Activated CD4-positive, alpha-beta T cell treated with anti-CD3 and anti-CD28 coated beads, Interleukin-2, amount 10 ng/mL, durations not matched to agents 24 days and 14 days (primary cell): ENCODE results near the gene CHPT1. TPM values are rescaled to one million over a fixed set of nuclear protein-coding genes. Genes with fewer than 3 reads are reported as not detected.
A peak's percentile ranks its signal among the peaks of the same experiment; 100 is the strongest.
"Not testable (repeated sequence)": the region's sequence is repeated elsewhere in the genome, so short reads cannot be mapped to it uniquely, and the experiment has no call there.

ENCODE experiments used
- DNase-seq: peaks from one replicate; pipeline ENCODE4 v3.0.0; 2022
- H3K27ac Mint-ChIP-seq: one replicate; pipeline ENCODE4 v1.8.0; 2022; ENCODE audit warnings: mild to moderate bottlenecking, mixed read lengths
- H3K27me3 Mint-ChIP-seq: one replicate; pipeline ENCODE4 v1.8.0; 2022; ENCODE audit warnings: mixed read lengths
- H3K36me3 Mint-ChIP-seq: one replicate; pipeline ENCODE4 v1.8.0; 2022; ENCODE audit warnings: low read depth, mild to moderate bottlenecking, mixed read lengths
- H3K4me1 Mint-ChIP-seq: one replicate; pipeline ENCODE4 v1.8.0; 2021; ENCODE audit warnings: mixed read lengths
- H3K4me3 Mint-ChIP-seq: one replicate; pipeline ENCODE4 v1.8.0; 2022; ENCODE audit warnings: mild to moderate bottlenecking, moderate library complexity, mixed read lengths
- H3K9me3 Mint-ChIP-seq: one replicate; pipeline ENCODE4 v1.8.0; 2021; ENCODE audit warnings: mixed read lengths
- intact Hi-C: fragments of 100-400 bp; cut with micrococcal nuclease; formaldehyde crosslinking; loops from one replicate; pipeline ENCODE4 v1.15.1; 2023
- total RNA-seq: library from RNA; stranded (reverse); gene quantifications from 2 replicates; pipeline ENCODE4 v1.2.3, GENCODE V29; 2022

The CHPT1 gene
- total RNA-seq, 1 donor from 2014 or later, result 13.9 TPM

DNA sequence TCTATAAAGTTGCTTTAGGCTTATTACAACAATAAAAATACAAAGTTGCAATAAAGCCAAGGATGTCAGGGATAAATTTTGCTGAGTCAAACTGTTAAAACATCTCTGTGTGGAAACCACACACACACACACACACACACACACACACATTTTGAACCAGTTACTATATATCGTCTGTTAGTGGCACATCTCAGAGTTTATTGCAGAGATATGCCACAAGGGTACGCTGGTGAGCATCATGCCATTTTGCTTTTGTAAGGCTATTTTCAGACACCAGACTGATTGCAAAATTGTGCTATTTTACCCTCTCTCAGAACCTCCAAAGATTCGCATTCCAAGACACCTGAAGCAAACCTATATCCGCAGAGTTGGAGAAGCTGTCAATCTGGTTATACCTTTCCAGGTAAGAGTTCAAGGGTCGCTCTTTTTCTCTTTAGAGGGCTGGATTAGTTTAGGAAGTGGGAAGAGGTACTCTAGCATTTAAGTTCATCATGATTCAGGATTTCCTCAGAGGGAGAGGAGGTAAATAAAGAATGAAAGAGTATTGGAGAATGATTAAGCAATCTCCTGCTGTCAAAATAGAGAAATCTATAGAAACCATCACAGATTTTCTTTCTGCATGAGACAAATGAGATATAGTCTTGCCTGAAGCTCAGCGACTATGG is 27.3 kb upstream of the CHPT1 start:
- no peaks in the 10 kb centered on the region for H3K9me3 Mint-ChIP-seq
- H3K4me3 Mint-ChIP-seq, result no peak overlapping the region
- intact Hi-C loops, result no loop called here
- peaks cover 11% of the 10 kb centered on the region for H3K27me3 Mint-ChIP-seq
- no peak overlapping the region for H3K27ac Mint-ChIP-seq
- no peaks in the 10 kb centered on the region for H3K36me3 Mint-ChIP-seq
- H3K4me1 Mint-ChIP-seq, result peaks cover 15% of the 10 kb centered on the region
- peak; percentile 73 for DNase-seq

- Mint-ChIP-seq H3K4me1 (peaks cover 15% of the 10 kb centered on the region), H3K36me3 (no peaks in the 10 kb centered on the region), H3K27me3 (peaks cover 5% of the 10 kb centered on the region), H3K9me3 (no peaks in the 10 kb centered on the region), H3K4me3 (peak overlapping the region; percentile 31), H3K27ac (peak overlapping the region; percentile 60)
- intact Hi-C loops, result no loop called here
- peak; percentile 71 for DNase-seq
These were observed 26.2 kb upstream of the CHPT1 start for GRCh38 chr12:101671157-101671791.

DNA sequence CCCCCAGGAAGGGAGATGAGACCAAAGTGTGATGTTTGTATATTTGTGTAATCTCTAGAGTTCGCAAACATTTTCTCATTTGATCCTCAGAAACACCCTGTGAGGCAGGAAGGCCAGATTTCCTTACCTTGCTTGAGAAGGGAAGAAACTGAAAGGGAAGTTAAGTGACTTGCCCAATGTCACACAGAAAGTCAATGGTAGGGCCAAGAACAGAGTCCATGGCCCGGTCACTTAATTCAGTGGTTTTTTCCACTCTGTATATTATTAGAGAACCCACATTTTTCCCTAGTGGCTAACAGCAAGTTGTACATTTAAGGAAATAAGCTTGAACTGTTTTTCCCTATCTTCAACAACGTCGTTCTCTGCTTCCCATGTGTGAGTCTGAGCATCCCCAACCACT is 25.6 kb upstream of the CHPT1 start:
- peaks cover 2% of the 10 kb centered on the region for H3K27me3 Mint-ChIP-seq
- H3K4me3 Mint-ChIP-seq, result peak overlapping the region; percentile 31
- H3K9me3 Mint-ChIP-seq, result no peaks in the 10 kb centered on the region
- intact Hi-C loops, result loop anchor here (2.0 kb wide), 1 partner anchor 25 kb away; the partner anchor contains the start of gene CHPT1
- H3K36me3 Mint-ChIP-seq, result no peaks in the 10 kb centered on the region
- no peak for DNase-seq
- peaks cover 15% of the 10 kb centered on the region for H3K4me1 Mint-ChIP-seq
- H3K27ac Mint-ChIP-seq, result no peak overlapping the region

- no peaks in the 10 kb centered on the region for H3K9me3 Mint-ChIP-seq
- no peak overlapping the region for H3K27ac Mint-ChIP-seq
- H3K27me3 Mint-ChIP-seq, result peaks cover 10% of the 10 kb centered on the region
- DNase-seq, result no peak
- no peaks in the 10 kb centered on the region for H3K36me3 Mint-ChIP-seq
- H3K4me1 Mint-ChIP-seq, result peaks cover 11% of the 10 kb centered on the region
- H3K4me3 Mint-ChIP-seq, result no peak overlapping the region
- intact Hi-C loops, result no loop called here
These were observed 21.9 kb upstream of the CHPT1 start for GRCh38 chr12:101675555-101675954.

GRCh38 chr12:101676497-101676896 is 20.9 kb upstream of the CHPT1 start:
- H3K27me3 Mint-ChIP-seq, H3K4me1 Mint-ChIP-seq, DNase-seq, H3K27ac Mint-ChIP-seq, H3K4me3 Mint-ChIP-seq, H3K9me3 Mint-ChIP-seq, H3K36me3 Mint-ChIP-seq, intact Hi-C loops: not testable (repeated sequence)

- H3K4me1 Mint-ChIP-seq, result no peaks in the 10 kb centered on the region
- intact Hi-C loops, result no loop called here
- no peak overlapping the region for H3K27ac Mint-ChIP-seq
- peaks cover 10% of the 10 kb centered on the region for H3K27me3 Mint-ChIP-seq
- no peak for DNase-seq
- H3K9me3 Mint-ChIP-seq, result no peaks in the 10 kb centered on the region
- no peaks in the 10 kb centered on the region for H3K36me3 Mint-ChIP-seq
- H3K4me3 Mint-ChIP-seq, result no peak overlapping the region
These were observed 19.4 kb upstream of the CHPT1 start for GRCh38 chr12:101678081-101678480.

GRCh38 chr12:101680240-101680639 is 17.2 kb upstream of the CHPT1 start:
- Mint-ChIP-seq H3K9me3 (no peaks in the 10 kb centered on the region), H3K4me1 (no peaks in the 10 kb centered on the region), H3K27me3 (peaks cover 20% of the 10 kb centered on the region), H3K36me3 (no peaks in the 10 kb centered on the region), H3K4me3 (no peak overlapping the region), H3K27ac (no peak overlapping the region)
- DNase-seq, result no peak
- intact Hi-C loops, result no loop called here

DNA sequence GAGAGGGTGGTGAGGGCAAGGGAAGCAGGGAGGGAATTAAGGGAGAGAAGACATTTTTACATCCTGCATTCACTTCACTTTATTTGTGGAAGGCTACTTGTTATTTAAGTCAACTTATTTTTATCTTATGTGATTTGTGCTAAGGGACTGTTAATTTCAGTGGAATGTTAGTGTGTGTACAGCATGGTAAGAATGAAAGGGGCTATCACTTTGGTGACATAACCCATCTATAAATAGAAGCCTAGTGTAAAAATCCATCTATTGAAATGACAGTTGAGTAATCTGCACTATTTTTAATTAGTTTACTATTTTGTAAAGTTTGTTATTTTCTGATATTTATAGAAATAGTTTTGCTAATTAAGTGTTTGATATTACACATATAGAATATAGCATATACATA is 16.8 kb upstream of the CHPT1 start:
- intact Hi-C loops, result no loop called here
- Mint-ChIP-seq H3K9me3 (no peaks in the 10 kb centered on the region), H3K4me1 (no peaks in the 10 kb centered on the region), H3K27me3 (peaks cover 22% of the 10 kb centered on the region), H3K27ac (no peak overlapping the region), H3K4me3 (no peak overlapping the region), H3K36me3 (no peaks in the 10 kb centered on the region)
- no peak for DNase-seq

DNA sequence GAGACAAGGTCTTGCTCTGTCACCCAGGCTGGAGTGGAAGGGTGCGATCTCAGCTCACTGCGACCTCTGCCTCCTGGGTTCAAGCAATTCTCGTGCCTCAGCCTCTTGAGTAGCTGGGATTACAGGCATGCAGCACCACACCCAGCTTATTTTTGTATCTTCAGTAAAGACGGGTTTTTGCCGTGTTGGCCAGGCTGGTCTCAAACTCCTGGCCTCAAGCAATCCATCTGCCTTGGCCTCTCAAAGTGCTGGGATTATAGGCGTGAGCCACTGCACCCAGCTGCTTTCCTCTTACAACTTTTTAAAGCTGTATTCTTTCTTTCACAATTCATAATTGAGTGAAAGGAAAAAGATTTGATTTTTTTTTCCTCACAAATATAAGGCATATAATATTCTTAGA is 15.8 kb upstream of the CHPT1 start:
- DNase-seq, H3K4me3 Mint-ChIP-seq, H3K27ac Mint-ChIP-seq, H3K4me1 Mint-ChIP-seq, H3K9me3 Mint-ChIP-seq, intact Hi-C loops, H3K36me3 Mint-ChIP-seq: not testable (repeated sequence)
- H3K27me3 Mint-ChIP-seq, result peaks cover 28% of the 10 kb centered on the region

- intact Hi-C loops, result no loop called here
- Mint-ChIP-seq H3K9me3 (no peaks in the 10 kb centered on the region), H3K4me1 (no peaks in the 10 kb centered on the region), H3K27me3 (peaks cover 24% of the 10 kb centered on the region), H3K27ac (no peak overlapping the region), H3K4me3 (no peak overlapping the region), H3K36me3 (no peaks in the 10 kb centered on the region)
- DNase-seq, result no peak
These were observed 12.3 kb upstream of the CHPT1 start for GRCh38 chr12:101685092-101685491.

- peaks cover 20% of the 10 kb centered on the region for H3K27me3 Mint-ChIP-seq
These were observed 11.3 kb upstream of the CHPT1 start for GRCh38 chr12:101686176-101686575.

DNA sequence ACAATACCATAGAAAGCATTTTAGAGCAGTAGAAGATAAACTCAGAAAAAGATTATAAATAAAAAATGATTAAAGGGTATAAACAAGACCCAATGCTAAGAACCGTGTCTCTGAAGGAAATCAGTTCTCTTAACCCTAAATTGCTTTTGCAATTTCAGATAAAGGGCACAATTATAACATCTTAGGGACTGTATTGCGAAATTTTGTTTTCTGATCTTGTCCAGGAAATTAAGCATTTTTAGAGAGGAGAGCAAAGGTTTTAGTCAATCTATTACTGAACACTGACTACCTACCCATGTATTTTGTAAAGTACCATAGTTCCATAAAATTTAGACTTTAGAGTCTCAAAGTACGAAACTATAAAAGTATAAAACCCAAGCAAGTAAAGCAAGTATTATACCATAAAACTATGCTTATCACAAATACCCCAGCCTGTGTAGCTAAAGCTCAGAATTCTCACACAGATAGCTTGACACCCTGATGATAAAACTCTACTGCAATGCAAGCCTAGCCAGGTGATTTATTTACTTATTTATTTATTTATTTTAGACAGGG is 6.8 kb upstream of the CHPT1 start:
- H3K4me1 Mint-ChIP-seq, result peaks cover 2% of the 10 kb centered on the region
- no peak overlapping the region for H3K4me3 Mint-ChIP-seq
- no peaks in the 10 kb centered on the region for H3K9me3 Mint-ChIP-seq
- H3K36me3 Mint-ChIP-seq, result no peaks in the 10 kb centered on the region
- no peak overlapping the region for H3K27ac Mint-ChIP-seq
- peaks cover 17% of the 10 kb centered on the region for H3K27me3 Mint-ChIP-seq
- no peak for DNase-seq
- intact Hi-C loops, result no loop called here

More at GRCh38 chr12:101686176-101686575, 11.3 kb upstream of the CHPT1 start:
- no peak for DNase-seq
- no peaks in the 10 kb centered on the region for H3K9me3 Mint-ChIP-seq
- H3K4me3 Mint-ChIP-seq, result no peak overlapping the region
- H3K36me3 Mint-ChIP-seq, result no peaks in the 10 kb centered on the region
- no peak overlapping the region for H3K27ac Mint-ChIP-seq
- no peaks in the 10 kb centered on the region for H3K4me1 Mint-ChIP-seq
- intact Hi-C loops, result no loop called here

- H3K27ac Mint-ChIP-seq, result no peak overlapping the region
- intact Hi-C loops, result no loop called here
- H3K36me3 Mint-ChIP-seq, result no peaks in the 10 kb centered on the region
- peaks cover 12% of the 10 kb centered on the region for H3K27me3 Mint-ChIP-seq
- H3K9me3 Mint-ChIP-seq, result no peaks in the 10 kb centered on the region
- H3K4me3 Mint-ChIP-seq, result no peak overlapping the region
- H3K4me1 Mint-ChIP-seq, result peaks cover 4% of the 10 kb centered on the region
- DNase-seq, result no peak
These were observed 5.8 kb upstream of the CHPT1 start for GRCh38 chr12:101691503-101692096.

DNA sequence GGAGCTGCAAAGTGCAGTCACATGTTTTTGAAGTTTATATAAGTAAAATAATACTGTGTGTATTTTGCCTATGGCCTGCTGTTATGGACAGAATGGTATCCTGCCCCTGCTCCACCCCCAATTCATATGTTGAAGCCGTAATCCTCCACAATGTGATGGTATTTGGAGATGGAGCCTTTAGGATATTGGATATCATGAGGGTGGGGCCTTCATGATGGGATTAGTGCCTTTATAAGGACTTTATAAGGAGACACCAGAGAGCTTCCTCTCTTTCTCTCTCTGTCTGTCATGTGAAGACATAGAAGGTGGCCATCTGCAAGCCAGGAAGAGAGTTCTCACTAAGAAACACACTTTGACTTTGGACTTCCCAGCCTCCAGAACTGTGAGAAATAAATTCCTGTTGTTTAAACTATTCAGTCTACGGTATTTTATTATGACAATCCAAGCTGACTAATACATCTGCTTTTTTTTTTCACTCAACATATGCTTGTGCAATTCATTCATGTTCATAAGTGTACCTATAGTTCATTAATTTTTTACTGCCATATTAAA is 3.1 kb upstream of the CHPT1 start:
- no peaks in the 10 kb centered on the region for H3K9me3 Mint-ChIP-seq
- peaks cover 16% of the 10 kb centered on the region for H3K27me3 Mint-ChIP-seq
- peaks cover 16% of the 10 kb centered on the region for H3K4me1 Mint-ChIP-seq
- no peak overlapping the region for H3K4me3 Mint-ChIP-seq
- H3K27ac Mint-ChIP-seq, result no peak overlapping the region
- no peak for DNase-seq
- H3K36me3 Mint-ChIP-seq, result no peaks in the 10 kb centered on the region
- intact Hi-C loops, result no loop called here
